Vein endothelial cell (primary cell): ENCODE measurements around the gene ASL. TPM values are rescaled to one million over a fixed set of nuclear protein-coding genes. Genes with fewer than 3 reads are reported as not detected.

ENCODE experiments used
- total RNA-seq: library from RNA; depleted of rRNA; stranded (reverse); fragments of >200 nt; gene quantifications from 2 replicates; pipeline ENCODE4 v1.2.3, GENCODE V29; 2012

Gene ASL
- total RNA-seq, result 49.6 and 67.8 TPM in 2 replicates

GRCh38 chr7:66075590-66076461 lies at the start of gene ASL:
ASL (plus strand) TSS chr7:66075819; CDS start chr7:66076082, 263 bp downstream.

GRCh38 chr7:66114743-66115649 lies 39.4 kb downstream of the ASL start, which contains the start of gene CRCP:
CRCP (plus strand) TSS chr7:66114847; CDS start chr7:66114963, 116 bp downstream.

Other genes with a start within 250 kb of the ASL start
- 27.4 and 29.4 TPM in 2 replicates for gene VKORC1L1, start 202.7 kb upstream of the ASL start, total RNA-seq
- gene GUSB, start 93.6 kb upstream of the ASL start, total RNA-seq, result 30.7 and 38.2 TPM in 2 replicates
- gene CRCP, start 39.0 kb downstream of the ASL start, total RNA-seq, result 39.5 and 42.1 TPM in 2 replicates
- gene TPST1, start 129.5 kb downstream of the ASL start, total RNA-seq, result 20.1 and 24.8 TPM in 2 replicates